GM19328 (cell line): ENCODE measurements around the gene SPRED1.

Experiments
- ATAC-seq: cut with Tn5 transposase; IDR thresholded peaks from one replicate; pipeline ENCODE4 v1.9.1; 2021; ENCODE audit warnings: mild to moderate bottlenecking, moderate library complexity; ENCODE audit not compliant: unreplicated experiment

The SPRED1 gene

GRCh38 chr15:38344351-38344750 is 91.7 kb downstream of the SPRED1 start:
- ATAC-seq: no peak

- ATAC-seq: no peak
These were observed 96.6 kb downstream of the SPRED1 start for GRCh38 chr15:38349251-38349650.

GRCh38 chr15:38351466-38351865 is 98.8 kb downstream of the SPRED1 start:
- ATAC-seq: no peak

GRCh38 chr15:38354315-38354929 is 101.8 kb downstream of the SPRED1 start:
- ATAC-seq: no peak

- no peak for ATAC-seq
These were observed 109.7 kb downstream of the SPRED1 start for GRCh38 chr15:38362355-38362754.

GRCh38 chr15:38367476-38367875 is 114.8 kb downstream of the SPRED1 start:
- no peak for ATAC-seq

GRCh38 chr15:38369936-38370478 is 117.4 kb downstream of the SPRED1 start:
- no peak for ATAC-seq

- no peak for ATAC-seq
These were observed 120.4 kb downstream of the SPRED1 start for GRCh38 chr15:38373016-38373415.

- no peak for ATAC-seq
These were observed 121.4 kb downstream of the SPRED1 start for GRCh38 chr15:38374029-38374428.

- no peak for ATAC-seq
These were observed 121.9 kb downstream of the SPRED1 start for GRCh38 chr15:38374556-38374955.

GRCh38 chr15:38376081-38376480 is 123.4 kb downstream of the SPRED1 start:
- no peak for ATAC-seq

GRCh38 chr15:38377636-38378035 is 125.0 kb downstream of the SPRED1 start:
- ATAC-seq: no peak

GRCh38 chr15:38378161-38378560 is 125.5 kb downstream of the SPRED1 start:
- no peak for ATAC-seq

- ATAC-seq: peak; percentile 75
These were observed 137.4 kb downstream of the SPRED1 start for GRCh38 chr15:38389924-38390542.

- no peak for ATAC-seq
These were observed 138.6 kb downstream of the SPRED1 start for GRCh38 chr15:38391191-38391590.

- ATAC-seq: no peak
These were observed 145.5 kb downstream of the SPRED1 start for GRCh38 chr15:38398134-38398533.

- ATAC-seq: no peak
These were observed 148.5 kb downstream of the SPRED1 start for GRCh38 chr15:38401106-38401505.

- no peak for ATAC-seq
These were observed 149.1 kb downstream of the SPRED1 start for GRCh38 chr15:38401701-38402100.

- ATAC-seq: no peak
These were observed 153.8 kb downstream of the SPRED1 start for GRCh38 chr15:38406436-38406835.
